Heart left ventricle (tissue), 16 donors: Measurements from ENCODE around the gene DLG1. TPM values are rescaled to one million over a fixed set of nuclear protein-coding genes. Genes with fewer than 3 reads are reported as not detected.

ENCODE experiments used
- ATAC-seq, 4 donors: fragments of 200-7000 bp; cut with Tn5 transposase; one replicate each; pipeline ENCODE4 v1.9.1; 2020 to 2022; ENCODE audit warnings: moderate library complexity in 4 of 4, mild to moderate bottlenecking in 3 of 4, moderate number of reproducible peaks in 1 of 4
- DNase-seq, 5 donors: peaks; one replicate each; pipeline ENCODE4 v3.0.0-alpha.2; 2020
- H3K27ac ChIP-seq, 12 donors: fragments of 200-600 bp; sonication (generic) in 4 of 12; one replicate each; pipeline versions ENCODE4 v1.5.0 to v1.8.0; 2016 to 2022; ENCODE audit warnings: mild to moderate bottlenecking in 2 of 12
- H3K27me3 ChIP-seq, 9 donors: fragments of 200-600 bp; sonication (generic) in 2 of 9; one replicate each; pipeline versions ENCODE4 v1.5.1 to v1.8.0; 2016 to 2022; ENCODE audit warnings: mild to moderate bottlenecking in 3 of 9
- H3K36me3 ChIP-seq, 9 donors: fragments of 200-600 bp; sonication (generic) in 2 of 9; one replicate each; pipeline versions ENCODE4 v1.5.0 to v1.8.0; 2018 to 2022; ENCODE audit warnings: mild to moderate bottlenecking in 2 of 9
- H3K4me1 ChIP-seq, 12 donors: fragments of 200-600 bp; sonication (generic) in 4 of 12; one replicate each; pipeline versions ENCODE4 v1.5.0 to v1.8.0; 2016 to 2022; ENCODE audit warnings: mild to moderate bottlenecking in 3 of 12
- H3K4me3 ChIP-seq, 12 donors: fragments of 200-600 bp; sonication (generic) in 4 of 12; one replicate each; pipeline versions ENCODE4 v1.5.0 to v1.8.0; 2017 to 2022; ENCODE audit warnings: mild to moderate bottlenecking in 9 of 12, moderate library complexity in 4 of 12
- H3K9me3 ChIP-seq, 12 donors: fragments of 200-600 bp; sonication (generic) in 4 of 12; one replicate each; pipeline versions ENCODE4 v1.5.0 to v1.8.0; 2016 to 2022; ENCODE audit warnings: mild to moderate bottlenecking in 1 of 12
- POLR2A ChIP-seq, 2 donors: fragments of 450-650 bp; IDR thresholded peaks; one replicate each; pipeline ENCODE4 v1.6.1; 2017; ENCODE audit warnings: antibody characterized with exemption in 2 of 2, mild to moderate bottlenecking in 2 of 2, moderate library complexity in 2 of 2
- WGBS, 4 donors: extraction: QIAGEN DNeasy Blood & Tissue Kit in 2 of 4; methylation state at CpG; one replicate each; pipeline versions ENCODE4 v1.1.5 to v1.1.7; 2013 to 2018; 5-methylcytosine and 5-hydroxymethylcytosine counted together
- intact Hi-C, 10 donors: fragments of 100-400 bp; cut with DNase I; formaldehyde crosslinking; loops; one replicate each; pipeline versions ENCODE4 v1.11.1 to v1.14.2; 2022
- polyA plus RNA-seq, 2 donors: library from polyadenylated mRNA; stranded (reverse); fragments of 200-250 nt; gene quantifications; one replicate each; pipeline ENCODE4 v1.2.3, GENCODE V29; 2013
- total RNA-seq, 9 donors: library from RNA; depleted of rRNA in 2 of 9; stranded (reverse); fragments of >200 nt in 2 of 9; fragmentation: NEBNext Ultra II Directional in 3 of 9; extraction: Animal tissue kit (Norgen Biotek cat#: 25700) in 3 of 9; gene quantifications; one replicate each; pipeline versions ENCODE4 v1.1.0 to v1.2.4, GENCODE V29; 2016 to 2023
- TF ChIP-seq, protein P1 (sequence below), 12 donors: fragments of 200-600 bp; sonication (generic) in 4 of 12; IDR thresholded peaks; one replicate each; pipeline versions ENCODE4 v1.5.0 to v1.8.0; 2018 to 2022; ENCODE audit warnings: antibody characterized with exemption in 12 of 12, mild to moderate bottlenecking in 5 of 12
- donor health status: ischemic (EF 13 %, LVEDD 7.1; RV severe dilation, severe dysfunction).
- donor health status: healthy with polysubstance abuse.
- donor health status: DM: no; HTN: yes; CAD: no.
- donor health status: DM: no; HTN: no; CAD: no.
- donor health status: ischemic (EF 25% LVEDD 6.9; RV normal size, moderate dysfunction).
- donor health status: ischemic (EF 25% LVEDD 5.7; RV mildly dilated, moderate dysfunction).
- donor health status: healthy.
- donor health status: DM: yes; HTN: yes; CAD: no.
- donor health status: ischemic (EF 35%, LVEDD 5.7; RV mildly dilated, moderate dysfunction).
- donor health status: nonischemic (EF 11% LVEDD 7.7; RV severe dilation, severe dysfunction).
- donor health status: DM: yes; HTN: yes; CAD: no.
- donor health status: PGD.
- donor health status: ischemic (EF 29% LVEDD 5.4; RV normal size, mild dysfunction).
- donor health status: nonischemic (EF 23%, LVEDD 6.1; RV moderate dilation, normal function).

The DLG1 gene
- total and polyA plus RNA-seq, 11 donors, result 17.4 to 151 (median 63.6) TPM

DNA sequence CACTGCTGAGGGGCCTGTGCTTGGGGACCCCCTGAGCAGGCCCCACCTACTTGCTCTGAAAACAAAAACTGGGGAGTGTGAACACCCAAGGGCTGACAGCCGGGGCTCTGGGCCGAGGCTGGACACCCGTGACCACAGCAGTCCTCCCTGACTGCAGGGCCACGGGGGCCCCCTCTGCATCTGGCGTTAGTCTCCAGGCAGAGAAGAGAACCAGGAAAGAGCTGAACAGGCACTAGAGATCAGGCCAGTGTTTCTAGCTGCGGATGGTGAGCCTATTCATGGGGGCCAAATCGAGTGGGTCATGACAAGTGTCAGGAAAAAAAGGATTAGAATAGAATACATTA lies 285.9 kb downstream of the DLG1 start:
- no peak overlapping the region for H3K4me3 ChIP-seq
- no peak for ATAC-seq
- no peaks in the 10 kb centered on the region for H3K27me3 ChIP-seq
- no peaks in the 10 kb centered on the region for H3K36me3 ChIP-seq
- H3K4me1 ChIP-seq, result peaks cover 0 to 7% (median 0%) of the 10 kb centered on the region in 12 donors
- H3K9me3 ChIP-seq, result no peaks in the 10 kb centered on the region
- intact Hi-C loops, result no loop called here
- no peak for DNase-seq
- H3K27ac ChIP-seq, result no peak overlapping the region
- WGBS, 4 donors, result 77 to 92% (median 83%) methylated on average over 7 of the region's 7 CpGs
- no peak for TF ChIP-seq POLR2A (IDR thresholded peaks at IDR 0.05)

DNA sequence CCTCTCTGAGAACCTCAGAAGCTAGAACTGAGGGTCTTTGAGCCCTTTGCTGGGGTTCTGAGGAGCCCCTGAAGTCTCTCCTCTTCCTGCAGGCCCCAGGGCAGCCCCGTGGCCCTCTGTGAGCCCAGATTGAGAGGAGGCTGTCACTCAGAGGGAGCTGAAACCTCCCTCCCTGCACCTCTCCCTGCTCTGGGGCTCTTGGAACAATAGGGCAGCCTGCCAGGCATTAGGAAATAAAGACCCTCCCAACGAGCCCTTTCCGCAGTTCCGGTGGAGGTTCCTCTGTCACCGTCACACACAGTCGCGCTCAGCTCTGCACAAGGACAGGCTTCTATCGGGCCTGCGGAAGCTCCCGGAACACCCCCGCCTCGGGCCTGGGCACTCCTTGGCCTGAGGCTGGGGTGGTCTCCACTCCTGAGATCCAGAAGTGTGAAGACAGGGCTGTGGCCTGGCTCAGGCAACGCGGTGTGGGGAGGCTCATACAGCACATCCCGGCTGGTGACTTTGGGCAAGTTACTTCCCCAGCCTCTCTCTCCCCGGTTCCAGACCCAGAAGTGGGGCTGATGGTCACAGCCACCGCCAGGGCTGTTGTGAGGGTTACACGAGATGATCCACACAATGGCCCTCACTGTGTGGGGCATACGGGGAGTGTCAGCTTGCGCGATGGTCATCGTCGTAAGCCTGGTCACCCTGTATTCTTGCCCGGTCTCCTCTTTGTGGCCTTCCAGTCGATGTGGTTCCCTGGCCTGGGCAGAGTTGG lies 286.5 kb downstream of the DLG1 start:
- intact Hi-C loops, result no loop called here
- H3K27ac ChIP-seq, result no peak overlapping the region
- peaks cover 0 to 7% (median 0%) of the 10 kb centered on the region in 12 donors for H3K4me1 ChIP-seq
- H3K4me3 ChIP-seq, result no peak overlapping the region
- TF ChIP-seq, protein P1, sequence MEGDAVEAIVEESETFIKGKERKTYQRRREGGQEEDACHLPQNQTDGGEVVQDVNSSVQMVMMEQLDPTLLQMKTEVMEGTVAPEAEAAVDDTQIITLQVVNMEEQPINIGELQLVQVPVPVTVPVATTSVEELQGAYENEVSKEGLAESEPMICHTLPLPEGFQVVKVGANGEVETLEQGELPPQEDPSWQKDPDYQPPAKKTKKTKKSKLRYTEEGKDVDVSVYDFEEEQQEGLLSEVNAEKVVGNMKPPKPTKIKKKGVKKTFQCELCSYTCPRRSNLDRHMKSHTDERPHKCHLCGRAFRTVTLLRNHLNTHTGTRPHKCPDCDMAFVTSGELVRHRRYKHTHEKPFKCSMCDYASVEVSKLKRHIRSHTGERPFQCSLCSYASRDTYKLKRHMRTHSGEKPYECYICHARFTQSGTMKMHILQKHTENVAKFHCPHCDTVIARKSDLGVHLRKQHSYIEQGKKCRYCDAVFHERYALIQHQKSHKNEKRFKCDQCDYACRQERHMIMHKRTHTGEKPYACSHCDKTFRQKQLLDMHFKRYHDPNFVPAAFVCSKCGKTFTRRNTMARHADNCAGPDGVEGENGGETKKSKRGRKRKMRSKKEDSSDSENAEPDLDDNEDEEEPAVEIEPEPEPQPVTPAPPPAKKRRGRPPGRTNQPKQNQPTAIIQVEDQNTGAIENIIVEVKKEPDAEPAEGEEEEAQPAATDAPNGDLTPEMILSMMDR (IDR thresholded peaks at IDR 0.05), result no peak
- TF ChIP-seq POLR2A (IDR thresholded peaks at IDR 0.05), result no peak
- ATAC-seq (no peak), DNase-seq (no peak)
- WGBS, 4 donors, result 80 to 86% (median 82%) methylated on average over 15 to 25 of the region's 25 CpGs
- H3K36me3 ChIP-seq, result no peaks in the 10 kb centered on the region
- no peaks in the 10 kb centered on the region for H3K27me3 ChIP-seq
- H3K9me3 ChIP-seq, result no peaks in the 10 kb centered on the region

DNA sequence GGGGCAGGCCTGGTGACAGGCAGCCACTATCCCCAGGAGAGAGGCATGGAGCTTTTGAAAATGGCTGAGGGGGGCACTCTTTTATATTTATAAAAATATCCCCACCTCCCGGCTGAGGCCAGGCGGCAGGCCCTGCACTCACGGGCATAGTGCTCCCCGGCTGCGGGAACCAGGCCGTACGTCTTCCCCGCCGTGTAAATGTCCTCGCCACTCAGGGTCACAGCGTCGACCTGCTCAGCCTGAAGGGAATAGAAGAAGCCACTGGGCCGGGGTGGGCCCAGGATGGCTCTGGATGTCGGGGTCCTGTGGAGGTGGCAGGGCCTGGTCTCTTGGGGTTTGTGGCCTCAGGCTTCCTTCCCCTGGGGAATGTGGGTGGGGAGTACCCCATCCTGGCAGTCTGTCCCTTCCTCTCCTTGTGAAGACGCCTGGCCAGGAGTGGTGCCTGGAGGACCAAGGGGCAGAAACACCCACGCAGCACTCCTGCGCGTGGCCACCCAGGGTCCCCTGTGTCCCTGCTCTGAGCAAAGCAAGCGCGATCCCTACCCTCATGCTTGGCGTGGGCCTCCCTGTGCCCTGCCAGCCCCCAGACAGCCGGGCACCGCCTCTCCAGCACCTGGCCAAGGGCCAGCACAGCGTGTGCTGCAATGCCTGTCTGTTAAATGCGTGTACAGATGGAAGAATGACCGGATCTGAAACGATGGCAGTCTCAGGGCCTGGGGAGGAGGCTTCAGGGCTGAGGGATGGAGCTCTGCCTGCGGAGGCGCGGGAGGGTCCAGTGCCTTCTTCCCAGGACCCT lies 287.7 kb downstream of the DLG1 start:
- Histone ChIP-seq H3K27me3 (no peaks in the 10 kb centered on the region), H3K4me3 (no peak overlapping the region), H3K9me3 (no peaks in the 10 kb centered on the region), H3K27ac (no peak overlapping the region), H3K36me3 (no peaks in the 10 kb centered on the region), H3K4me1 (peaks cover 0 to 7% (median 0%) of the 10 kb centered on the region in 12 donors)
- intact Hi-C loops, result no loop called here
- peak; percentile 59 to 69 (median 62) for ATAC-seq
- TF ChIP-seq, protein P1 (IDR thresholded peaks at IDR 0.05), result no peak
- TF ChIP-seq POLR2A (IDR thresholded peaks at IDR 0.05), result no peak
- WGBS, 4 donors, result 73 to 81% (median 78%) methylated on average over 20 to 30 of the region's 30 CpGs
- peak in 3 of 5 donors; percentile 43 to 59 (median 55) for DNase-seq

DNA sequence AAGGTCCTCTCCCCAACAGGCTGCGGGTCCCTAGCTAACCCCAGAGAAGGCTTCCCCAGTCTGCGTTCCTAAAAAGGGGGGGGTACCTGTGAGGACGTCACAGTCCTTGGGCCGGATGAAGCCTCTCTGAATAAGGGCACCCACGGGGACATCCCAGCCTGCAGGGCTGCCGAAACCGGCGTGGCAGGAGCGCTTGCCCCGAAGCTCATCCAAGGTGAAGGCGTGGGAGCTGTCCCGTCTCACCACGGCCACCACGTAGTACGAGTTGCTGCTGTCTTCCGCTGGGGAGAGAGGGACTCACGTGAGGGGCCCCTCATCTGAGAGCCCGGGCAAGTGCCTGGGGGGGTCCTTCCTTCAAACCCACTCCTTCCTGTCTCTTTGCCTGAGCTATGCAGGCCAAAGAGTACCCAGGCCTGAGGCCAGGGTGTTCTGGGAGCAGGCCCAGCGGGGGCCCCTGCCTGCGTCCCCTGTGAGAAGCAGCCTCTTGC lies 288.8 kb downstream of the DLG1 start:
- no peaks in the 10 kb centered on the region for H3K27me3 ChIP-seq
- no peaks in the 10 kb centered on the region for H3K36me3 ChIP-seq
- no peaks in the 10 kb centered on the region for H3K9me3 ChIP-seq
- no peak overlapping the region for H3K4me3 ChIP-seq
- intact Hi-C loops, result loop anchor here in 5 of 10 donors (10.0 kb wide), 3 partner anchors 175 to 505 kb away; no protein-coding TSS in a partner anchor
- DNase-seq (peak in 1 of 5 donors; percentile 60), ATAC-seq (no peak)
- no peak for TF ChIP-seq POLR2A (IDR thresholded peaks at IDR 0.05)
- TF ChIP-seq, protein P1 (IDR thresholded peaks at IDR 0.05), result no peak
- peaks cover 0 to 7% (median 0%) of the 10 kb centered on the region in 12 donors for H3K4me1 ChIP-seq
- no peak overlapping the region for H3K27ac ChIP-seq
- 83 to 93% (median 88%) methylated on average over 11 to 20 of the region's 20 CpGs for WGBS, 4 donors
